B cell (primary cell): Measurements from ENCODE around the gene CDH2. TPM values are rescaled to one million over a fixed set of nuclear protein-coding genes. Genes with fewer than 3 reads are reported as not detected.

Experiments used
- ATAC-seq: fragments of 200-7000 bp; cut with Tn5 transposase; one replicate; pipeline ENCODE4 v1.10.0; 2021; ENCODE audit warnings: low read depth, mild to moderate bottlenecking, moderate number of reproducible peaks, moderate library complexity
- CTCF ChIA-PET: fragments of 350-600 bp; sonication (Branson Sonifier 250); formaldehyde crosslinking; loops from one replicate; lab custom pipeline; 2021; ENCODE audit warnings: antibody characterized with exemption, inconsistent platforms; lab: Charles Lee
- POLR2A ChIA-PET: fragments of 350-600 bp; sonication (Branson Sonifier 250); formaldehyde crosslinking; loops from one replicate; lab custom pipeline; 2021; ENCODE audit warnings: antibody characterized with exemption; lab: Charles Lee
- DNase-seq: peaks from one replicate; pipeline ENCODE4 v3.0.0; 2013
- H2AFZ ChIP-seq: 2 replicates; pipeline ENCODE4 v1.6.1; 2012; ENCODE audit warnings: mild to moderate bottlenecking, low read depth, low read length; ENCODE audit not compliant: insufficient read depth, poor library complexity, severe bottlenecking
- H3K27ac ChIP-seq, 2 donors: 1 replicate in 1 of 2; 2 replicates in 1 of 2; pipeline ENCODE4 v1.5.1; 2012 to 2013; ENCODE audit warnings: low read length in 2 of 2, mild to moderate bottlenecking in 2 of 2, moderate library complexity in 1 of 2
- H3K27me3 ChIP-seq, 4 experiments: fragments of 200-600 bp in 1 of 4; sonication (generic) in 1 of 4; replicated peaks in 1 of 4; 1 replicate in 2 of 4; 2 replicates in 2 of 4; pipeline versions ENCODE4 v1.6.1 to v1.7.0; 2013 to 2016; ENCODE audit warnings: low read length in 3 of 4, mild to moderate bottlenecking in 2 of 4, mixed read lengths in 1 of 4, moderate library complexity in 1 of 4; ENCODE audit not compliant: insufficient read depth in 4 of 4, control insufficient read depth in 3 of 4; ENCODE audit errors: control extremely low read depth in 1 of 4
- H3K36me3 ChIP-seq, 2 experiments: replicated peaks in 1 of 2; 1 replicate in 1 of 2; 2 replicates in 1 of 2; pipeline versions ENCODE4 v1.6.1 to v1.7.1; 2013; ENCODE audit warnings: low read length in 1 of 2; ENCODE audit not compliant: insufficient read depth in 2 of 2, control insufficient read depth in 1 of 2; ENCODE audit errors: control extremely low read depth in 1 of 2, extremely low read depth in 1 of 2
- H3K4me1 ChIP-seq, 2 donors: fragments of 200-600 bp in 1 of 2; sonication (generic) in 1 of 2; 1 replicate in 1 of 2; 2 replicates in 1 of 2; pipeline versions ENCODE4 v1.5.1 to v1.6.1; 2013 to 2017; ENCODE audit warnings: low read length in 2 of 2; ENCODE audit not compliant: control insufficient read depth in 2 of 2, insufficient read depth in 2 of 2
- H3K4me2 ChIP-seq: replicated peaks from 2 replicates; pipeline ENCODE3; 2012; ENCODE audit warnings: mild to moderate bottlenecking, low read depth, low read length; ENCODE audit not compliant: poor library complexity, severe bottlenecking
- H3K4me3 ChIP-seq, 5 experiments: fragments of 200-600 bp in 1 of 5; sonication (generic) in 1 of 5; 1 replicate in 3 of 5; 2 replicates in 2 of 5; pipeline versions ENCODE4 v1.5.1 to v1.7.0; 2011 to 2016; ENCODE audit warnings: low read length in 4 of 5, mild to moderate bottlenecking in 4 of 5, low read depth in 2 of 5, control low read depth in 1 of 5, moderate library complexity in 1 of 5; ENCODE audit not compliant: insufficient read depth in 1 of 5; ENCODE audit errors: control extremely low read depth in 1 of 5, extremely low read depth in 1 of 5
- H3K79me2 ChIP-seq: fragments of 200-600 bp; sonication (generic); one replicate; pipeline ENCODE4 v1.6.0; 2016; ENCODE audit warnings: low read length; ENCODE audit not compliant: control insufficient read depth, insufficient read depth
- H3K9ac ChIP-seq: fragments of 200-600 bp; sonication (generic); 2 replicates; pipeline ENCODE4 v1.6.1; 2017; ENCODE audit warnings: mild to moderate bottlenecking, low read length, moderate library complexity
- H3K9me3 ChIP-seq, 3 donors: one replicate each; pipeline versions ENCODE4 v1.6.1 to v1.7.1; 2013; ENCODE audit warnings: low read length in 2 of 3; ENCODE audit not compliant: control insufficient read depth in 2 of 3, insufficient read depth in 1 of 3; ENCODE audit errors: control extremely low read depth in 1 of 3
- H4K20me1 ChIP-seq: 2 replicates; pipeline ENCODE4 v1.6.0; 2012; ENCODE audit warnings: mild to moderate bottlenecking, low read length; ENCODE audit not compliant: insufficient read depth, control insufficient read depth, poor library complexity, severe bottlenecking
- H3K27ac Mint-ChIP-seq: one replicate; pipeline ENCODE4 v1.8.0; 2021; ENCODE audit warnings: mixed read lengths
- H3K27me3 Mint-ChIP-seq: one replicate; pipeline ENCODE4 v1.8.0; 2021; ENCODE audit warnings: mixed read lengths
- H3K4me1 Mint-ChIP-seq: one replicate; pipeline ENCODE4 v1.8.0; 2021; ENCODE audit warnings: mixed read lengths
- H3K4me3 Mint-ChIP-seq: one replicate; pipeline ENCODE4 v1.8.0; 2021; ENCODE audit warnings: mixed read lengths
- H3K9me3 Mint-ChIP-seq: one replicate; pipeline ENCODE4 v1.8.0; 2022; ENCODE audit warnings: mixed read lengths; ENCODE audit not compliant: insufficient read depth
- CTCF ChIP-seq: fragments of 200-600 bp; IDR thresholded peaks from one replicate; pipeline ENCODE4 v1.8.0; 2022; ENCODE audit warnings: antibody characterized with exemption, mild to moderate bottlenecking
- EZH2 ChIP-seq: IDR thresholded peaks from 2 replicates; pipeline ENCODE4 v1.6.1; 2012; ENCODE audit warnings: borderline replicate concordance, low read depth, mild to moderate bottlenecking, moderate library complexity, low read length; ENCODE audit not compliant: insufficient read depth, poor library complexity, severe bottlenecking
- WGBS: methylation state at CpG from one replicate; pipeline ENCODE4 v1.1.5; 2013; ENCODE audit warnings: missing lambda C conversion rate; ENCODE audit not compliant: insufficient coverage; 5-methylcytosine and 5-hydroxymethylcytosine counted together
- intact Hi-C: fragments of 100-400 bp; cut with micrococcal nuclease; formaldehyde crosslinking; loops from one replicate; pipeline ENCODE4 v1.10.0; 2022
- polyA plus RNA-seq: library from polyadenylated mRNA; depleted of rRNA; stranded (reverse); fragments of >200 nt; gene quantifications from 2 replicates; pipeline ENCODE4 v1.2.3, GENCODE V29; 2012
- total RNA-seq, 2 donors: library from RNA; stranded (reverse); fragments of 120-200 nt in 1 of 2; gene quantifications; 1 replicate in 1 of 2; 2 replicates in 1 of 2; pipeline versions ENCODE4 v1.2.3 to v1.2.4, GENCODE V29; 2013 to 2022

CDH2 gene
- total and polyA plus RNA-seq, 2 donors (not counting 1 experiment from before 2014, with no cell fraction given), result not detected

- ATAC-seq (no peak), DNase-seq (no peak)
- ChIA-PET POLR2A (no interaction called here), CTCF (no interaction called here)
- Histone ChIP-seq H3K27me3 (no peaks in the 10 kb centered on the region), H2AFZ (no peak overlapping the region), H3K36me3 (no peaks in the 10 kb centered on the region), H4K20me1 (no peaks in the 10 kb centered on the region), H3K27ac (no peak overlapping the region), H3K9ac (no peak overlapping the region), H3K4me2 (no peak overlapping the region), H3K4me3 (no peak overlapping the region), H3K9me3 (no peaks in the 10 kb centered on the region), H3K4me1 (no peaks in the 10 kb centered on the region), H3K79me2 (no peaks in the 10 kb centered on the region)
- H3K27ac Mint-ChIP-seq, result no peak overlapping the region
- TF ChIP-seq EZH2, result no peak
- no peak for TF ChIP-seq CTCF
- H3K4me1 Mint-ChIP-seq, result no peaks in the 10 kb centered on the region
- intact Hi-C loops, result no loop called here
- no peak overlapping the region for H3K4me3 Mint-ChIP-seq
- H3K27me3 Mint-ChIP-seq, result no peaks in the 10 kb centered on the region
- peaks cover 1% of the 10 kb centered on the region for H3K9me3 Mint-ChIP-seq
Observed at GRCh38 chr18:28012336-28012735, 164.6 kb downstream of the CDH2 start.

GRCh38 chr18:28009589-28009988 lies 167.3 kb downstream of the CDH2 start:
- ChIA-PET CTCF (no interaction called here), POLR2A (no interaction called here)
- WGBS, result 90% methylated on average over 2 of the region's 6 CpGs

More at GRCh38 chr18:28009589-28009988, 167.3 kb downstream of the CDH2 start:
- no peaks in the 10 kb centered on the region for H3K4me1 Mint-ChIP-seq
- Histone ChIP-seq H3K4me3 (no peak overlapping the region), H3K27ac (no peak overlapping the region), H2AFZ (no peak overlapping the region), H3K9me3 (no peaks in the 10 kb centered on the region), H3K36me3 (no peaks in the 10 kb centered on the region), H4K20me1 (no peaks in the 10 kb centered on the region), H3K4me2 (no peak overlapping the region), H3K79me2 (no peaks in the 10 kb centered on the region), H3K9ac (no peak overlapping the region), H3K27me3 (no peaks in the 10 kb centered on the region), H3K4me1 (no peaks in the 10 kb centered on the region)
- TF ChIP-seq EZH2, result no peak
- TF ChIP-seq CTCF, result no peak
- no peaks in the 10 kb centered on the region for H3K9me3 Mint-ChIP-seq
- ATAC-seq, result no peak
- DNase-seq, result no peak
- intact Hi-C loops, result no loop called here
- no peak overlapping the region for H3K27ac Mint-ChIP-seq
- H3K27me3 Mint-ChIP-seq, result no peaks in the 10 kb centered on the region
- no peak overlapping the region for H3K4me3 Mint-ChIP-seq
